IMR-90 (cell line): ENCODE measurements around the gene ACP6. TPM values are rescaled to one million over a fixed set of nuclear protein-coding genes. Genes with fewer than 3 reads are reported as not detected.

Experiments
- ATAC-seq: fragments of 200-7000 bp; cut with Tn5 transposase; 2 replicates; pipeline ENCODE4 v1.9.1; 2020; ENCODE audit warnings: low read depth, mild to moderate bottlenecking, moderate library complexity
- BruUV-seq: library from RNA; stranded (reverse); fragments of 400-500 nt; replicated peaks from 2 replicates; lab custom pipeline; 2021; lab: Mats Ljungman, UMichigan
- CTCF ChIA-PET: fragments of 300-600 bp; formaldehyde crosslinking; extraction: SDS; loops from one replicate; lab custom pipeline; 2021; ENCODE audit warnings: antibody characterized with exemption; lab: Yijun Ruan, JAX
- POLR2A ChIA-PET: fragments of 300-600 bp; sonication (Branson Sonifier 250); formaldehyde crosslinking; loops from one replicate; lab custom pipeline; 2022; ENCODE audit warnings: antibody characterized with exemption; ENCODE audit not compliant: unreplicated experiment; lab: Charles Lee
- DNase-seq: peaks from one replicate; pipeline ENCODE4 v3.0.0; 2013
- H2AFZ ChIP-seq: replicated peaks from 2 replicates; pipeline ENCODE3; 2013; ENCODE audit warnings: low read length, mild to moderate bottlenecking; ENCODE audit not compliant: poor library complexity
- H2AK5ac ChIP-seq: 2 replicates; pipeline ENCODE4 v1.6.1; 2013; ENCODE audit warnings: low read depth, low read length, inconsistent platforms
- H2AK9ac ChIP-seq: replicated peaks from 2 replicates; pipeline ENCODE3; 2013; ENCODE audit warnings: mild to moderate bottlenecking, low read depth, low read length, moderate library complexity; ENCODE audit not compliant: poor library complexity
- H2BK120ac ChIP-seq: 2 replicates; pipeline ENCODE4 v1.6.1; 2013; ENCODE audit warnings: low read depth, low read length, inconsistent platforms
- H2BK15ac ChIP-seq: 3 replicates; pipeline ENCODE4 v1.6.1; 2013; ENCODE audit warnings: low read depth, low read length, inconsistent platforms
- H2BK20ac ChIP-seq: 2 replicates; pipeline ENCODE4 v1.6.1; 2013; ENCODE audit warnings: low read depth, mild to moderate bottlenecking, inconsistent platforms, low read length, moderate library complexity
- H2BK5ac ChIP-seq: 2 replicates; pipeline ENCODE4 v1.6.1; 2013; ENCODE audit warnings: mild to moderate bottlenecking, low read depth, low read length, inconsistent platforms; ENCODE audit not compliant: poor library complexity, severe bottlenecking
- H3K14ac ChIP-seq: replicated peaks from 2 replicates; pipeline ENCODE4 v1.6.1; 2013; ENCODE audit warnings: low read depth, low read length, inconsistent platforms
- H3K18ac ChIP-seq: 2 replicates; pipeline ENCODE4 v1.6.1; 2013; ENCODE audit warnings: low read depth, low read length, control low read depth
- H3K23ac ChIP-seq: 2 replicates; pipeline ENCODE4 v1.6.1; 2013; ENCODE audit warnings: low read depth, low read length, inconsistent platforms
- H3K27ac ChIP-seq: 2 replicates; pipeline ENCODE4 v1.5.1; 2013; ENCODE audit warnings: mild to moderate bottlenecking, control low read depth, low read length; ENCODE audit not compliant: insufficient read depth
- H3K27me3 ChIP-seq: 2 replicates; pipeline ENCODE4 v1.6.1; 2013; ENCODE audit warnings: low read length; ENCODE audit not compliant: control insufficient read depth, insufficient read depth
- H3K36me3 ChIP-seq: 2 replicates; pipeline ENCODE4 v1.6.1; 2013; ENCODE audit warnings: low read length, mixed read lengths; ENCODE audit not compliant: control insufficient read depth, insufficient read depth
- H3K4ac ChIP-seq: 2 replicates; pipeline ENCODE4 v1.6.1; 2013; ENCODE audit warnings: low read depth, low read length, inconsistent platforms
- H3K4me1 ChIP-seq: 2 replicates; pipeline ENCODE4 v1.6.1; 2013; ENCODE audit warnings: low read length, mixed read lengths; ENCODE audit not compliant: control insufficient read depth, insufficient read depth
- H3K4me2 ChIP-seq: 2 replicates; pipeline ENCODE4 v1.6.1; 2013; ENCODE audit warnings: low read depth, mild to moderate bottlenecking, control low read depth, low read length, moderate library complexity
- H3K4me3 ChIP-seq: 2 replicates; pipeline ENCODE4 v1.5.1; 2013; ENCODE audit warnings: low read depth, mild to moderate bottlenecking, control low read depth, low read length, moderate library complexity; ENCODE audit not compliant: insufficient read depth
- H3K56ac ChIP-seq: 2 replicates; pipeline ENCODE4 v1.6.1; 2013; ENCODE audit warnings: low read length, inconsistent platforms; ENCODE audit not compliant: insufficient read depth; ENCODE audit errors: extremely low read depth
- H3K79me1 ChIP-seq, 2 experiments: 2 replicates each; pipeline ENCODE4 v1.6.1; 2013; ENCODE audit warnings: low read length in 2 of 2, inconsistent platforms in 1 of 2, low read depth in 1 of 2
- H3K9ac ChIP-seq: 2 replicates; pipeline ENCODE4 v1.6.1; 2013; ENCODE audit warnings: low read depth, low read length, control low read depth
- H3K9me1 ChIP-seq: 2 replicates; pipeline ENCODE4 v1.6.1; 2013; ENCODE audit warnings: low read length, inconsistent platforms; ENCODE audit not compliant: insufficient read depth
- H3K9me3 ChIP-seq: 2 replicates; pipeline ENCODE4 v1.6.1; 2013; ENCODE audit warnings: low read length; ENCODE audit not compliant: control insufficient read depth, insufficient read depth
- H4K20me1 ChIP-seq: 2 replicates; pipeline ENCODE4 v1.6.1; 2013; ENCODE audit warnings: low read length, inconsistent platforms; ENCODE audit not compliant: insufficient read depth
- H4K5ac ChIP-seq: 2 replicates; pipeline ENCODE4 v1.6.1; 2013; ENCODE audit warnings: mild to moderate bottlenecking, low read depth, low read length, control low read depth
- H4K8ac ChIP-seq, 2 experiments: 2 replicates each; pipeline ENCODE4 v1.6.1; 2013; ENCODE audit warnings: low read depth in 2 of 2, low read length in 2 of 2, control low read depth in 1 of 2, inconsistent platforms in 1 of 2
- H4K91ac ChIP-seq: 2 replicates; pipeline ENCODE4 v1.6.1; 2013; ENCODE audit warnings: low read depth, low read length, inconsistent platforms; ENCODE audit not compliant: insufficient read depth
- CEBPB ChIP-seq: IDR thresholded peaks from 2 replicates; pipeline ENCODE4 v1.6.1; 2012; ENCODE audit warnings: low read depth, low read length, improper control_type of control experiment
- CHD1 ChIP-seq: IDR thresholded peaks from 2 replicates; pipeline ENCODE4 v1.6.1; 2012; ENCODE audit warnings: low read depth, low read length, improper control_type of control experiment
- FOS ChIP-seq: fragments of 150-350 bp; IDR thresholded peaks from 2 replicates; pipeline ENCODE4 v1.6.1; 2016; ENCODE audit warnings: low read depth, low read length
- MXI1 ChIP-seq: IDR thresholded peaks from 2 replicates; pipeline ENCODE4 v1.6.1; 2012; ENCODE audit warnings: low read depth, mild to moderate bottlenecking, low read length, moderate library complexity, borderline replicate concordance
- RAD21 ChIP-seq: IDR thresholded peaks from 2 replicates; pipeline ENCODE4 v1.6.1; 2012; ENCODE audit warnings: low read length, improper control_type of control experiment
- WGBS, 2 experiments: methylation state at CpG; one replicate each; pipeline versions ENCODE4 v1.1.5 to v1.1.7; 2013; ENCODE audit warnings: missing lambda C conversion rate in 2 of 2; ENCODE audit not compliant: insufficient read length in 1 of 2; ENCODE audit errors: extremely low coverage in 2 of 2; 5-methylcytosine and 5-hydroxymethylcytosine counted together
- dilution Hi-C: fragments of 300-500 bp; cut with HindIII; formaldehyde crosslinking; loops from one replicate; pipeline ENCODE4 v1.14.3; 2018; ENCODE audit warnings: low sequenced_read_pairs; ENCODE audit not compliant: unreplicated experiment
- in situ Hi-C: fragments of 300-500 bp; cut with MboI; formaldehyde crosslinking; loops from 3 replicates; pipeline ENCODE4 v1.14.3; 2019; ENCODE audit warnings: low sequenced_read_pairs, inconsistent platforms, mixed read lengths
- intact Hi-C: fragments of 100-400 bp; cut with micrococcal nuclease; formaldehyde crosslinking; loops from 2 replicates; pipeline ENCODE4 v1.10.0; 2022
- polyA plus RNA-seq, 3 experiments: library from polyadenylated mRNA; depleted of rRNA; stranded (reverse); fragments of >200 nt; gene quantifications; 2 replicates each; pipeline ENCODE4 v1.2.3, GENCODE V29; 2012; ENCODE audit warnings: low replicate concordance in 1 of 3
- total RNA-seq: library from RNA; depleted of rRNA; stranded (reverse); fragments of >200 nt; gene quantifications from 2 replicates; pipeline ENCODE4 v1.2.3, GENCODE V29; 2012

The ACP6 gene
- total and polyA plus RNA-seq, 2 of the 4 experiments (the other 2 are of a cell fraction), result 2.5 to 8.2 TPM

DNA sequence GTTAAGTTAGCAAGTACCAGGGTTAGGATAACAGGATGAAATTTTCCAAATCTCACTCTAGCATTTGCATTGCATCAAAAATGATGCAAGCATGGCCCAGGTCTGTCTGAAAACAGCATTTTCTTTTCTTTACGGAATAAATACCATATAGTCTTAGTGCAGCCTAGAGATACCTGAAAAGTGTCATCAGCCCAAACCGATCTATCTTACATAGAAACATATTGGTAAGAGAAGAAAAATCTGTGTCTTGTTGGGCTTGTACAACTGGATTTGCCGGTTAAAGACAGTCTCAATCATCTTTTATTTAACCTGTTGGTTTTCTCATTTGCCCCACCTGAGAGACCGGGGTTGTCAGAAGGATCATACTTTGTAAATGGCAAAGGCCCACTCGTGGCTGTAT lies 15.8 kb downstream of the ACP6 start:
- WGBS, 2 experiments, result 100% methylated on average over 2 of the region's 5 CpGs; no CpG with 5 or more reads in 1 of the 2 experiments

More for the DNA sequence above, 15.8 kb downstream of the ACP6 start:
- Histone ChIP-seq H3K27ac (no peak overlapping the region), H4K91ac (no peak overlapping the region), H2BK20ac (no peak overlapping the region), H2BK15ac (no peak overlapping the region), H4K20me1 (no peaks in the 10 kb centered on the region), H4K8ac (no peak overlapping the region), H2BK5ac (no peak overlapping the region), H3K4me2 (no peak overlapping the region), H3K23ac (no peak overlapping the region), H3K18ac (no peak overlapping the region), H3K4me3 (no peak overlapping the region), H2AFZ (no peak overlapping the region), H3K9me3 (no peaks in the 10 kb centered on the region), H3K56ac (no peak overlapping the region), H4K5ac (no peak overlapping the region), H3K4me1 (no peaks in the 10 kb centered on the region), H2AK9ac (no peak overlapping the region), H3K79me1 (no peaks in the 10 kb centered on the region), H3K14ac (no peak overlapping the region), H3K36me3 (peaks cover 20% of the 10 kb centered on the region), H3K27me3 (no peaks in the 10 kb centered on the region), H3K4ac (no peak overlapping the region), H3K9ac (no peak overlapping the region), H3K9me1 (no peaks in the 10 kb centered on the region; the same call in 1 of the 2 replicates), H2AK5ac (no peak overlapping the region), H2BK120ac (no peak overlapping the region)
- intact Hi-C loops, result no loop called here
- ATAC-seq (no peak), DNase-seq (no peak)
- in situ Hi-C loops, result no loop called here
- TF ChIP-seq FOS (no peak), MXI1 (no peak), CEBPB (no peak), RAD21 (no peak), CHD1 (no peak)
- BruUV-seq, result no TSS peak
- dilution Hi-C loops, result no loop called here
- CTCF ChIA-PET, result no interaction called here
- POLR2A ChIA-PET, result no interaction called here
